HepG2 (cell line): Measurements from ENCODE around the gene NFATC3. TPM values are rescaled to one million over a fixed set of nuclear protein-coding genes. Genes with fewer than 3 reads are reported as not detected.

Source experiments
- AKNA ChIP-seq: sonication (generic); formaldehyde crosslinking; IDR thresholded peaks from 2 replicates; pipeline ENCODE4 v1.4.0; 2020; ENCODE audit warnings: missing genetic modification reagents, borderline replicate concordance
- ASH2L ChIP-seq: fragments of 300-600, 200-600 bp; sonication (generic); IDR thresholded peaks from 2 replicates; pipeline ENCODE4 v1.7.0; 2017; ENCODE audit warnings: low read depth, mild to moderate bottlenecking, moderate library complexity, mixed read lengths, low read length; ENCODE audit not compliant: insufficient read length
- ATRX ChIP-seq: sonication (generic); formaldehyde crosslinking; IDR thresholded peaks from 2 replicates; pipeline ENCODE4 v1.4.0; 2020; ENCODE audit warnings: missing genetic modification reagents, borderline replicate concordance
- GTF2F1 ChIP-seq: fragments of 150-350 bp; IDR thresholded peaks from 2 replicates; pipeline ENCODE4 v1.6.1; 2014; ENCODE audit warnings: low read length
- NAIF1 ChIP-seq: sonication (generic); formaldehyde crosslinking; IDR thresholded peaks from 2 replicates; pipeline ENCODE4 v1.5.0; 2020; ENCODE audit warnings: mild to moderate bottlenecking, missing genetic modification reagents, borderline replicate concordance
- PAWR ChIP-seq: sonication (generic); formaldehyde crosslinking; IDR thresholded peaks from 2 replicates; pipeline ENCODE4 v1.4.0; 2020; ENCODE audit warnings: missing genetic modification reagents, mild to moderate bottlenecking, borderline replicate concordance
- RELA ChIP-seq: sonication (generic); formaldehyde crosslinking; IDR thresholded peaks from 2 replicates; pipeline ENCODE4 v1.4.0; 2020; ENCODE audit warnings: missing genetic modification reagents
- ZBED4 ChIP-seq: sonication (generic); formaldehyde crosslinking; IDR thresholded peaks from 2 replicates; pipeline ENCODE4 v1.4.0; 2020; ENCODE audit warnings: missing genetic modification reagents, borderline replicate concordance
- ZBTB4 ChIP-seq: sonication (generic); formaldehyde crosslinking; IDR thresholded peaks from 2 replicates; pipeline ENCODE4 v1.4.0; 2020; ENCODE audit warnings: missing genetic modification reagents, mild to moderate bottlenecking, borderline replicate concordance
- ZNF430 ChIP-seq: sonication (generic); formaldehyde crosslinking; IDR thresholded peaks from 2 replicates; pipeline ENCODE4 v1.9.0; 2021; ENCODE audit warnings: mild to moderate bottlenecking, missing genetic modification reagents
- polyA plus RNA-seq, 8 experiments: library from polyadenylated mRNA; depleted of rRNA in 3 of 8; stranded (reverse) in 7 of 8; unstranded in 1 of 8; fragments of >200 nt; fragmentation: Illumina TruSeq in 4 of 8; extraction: Trizol in 4 of 8; gene quantifications; 2 replicates each; pipeline versions ENCODE4 v1.2.1 to v1.2.3, GENCODE V29; 2011 to 2016; ENCODE audit warnings: low read depth in 4 of 8, missing spikeins in 1 of 8, mixed read lengths in 1 of 8; ENCODE audit not compliant: insufficient read depth in 1 of 8
- total RNA-seq, 5 experiments: library from RNA; depleted of rRNA; stranded (reverse); fragments of >200 nt; fragmentation: Illumina TruSeq; extraction: Trizol; gene quantifications; 2 replicates each; pipeline ENCODE4 v1.2.3, GENCODE V29; 2016; ENCODE audit warnings: low read depth in 1 of 5

The NFATC3 gene
- total and polyA plus RNA-seq, 2 of the 13 experiments (the other 11 are each of a cell fraction or from before 2014, with no cell fraction given) = 52.6 to 62.7 TPM

- TF ChIP-seq AKNA (CRISPR knock-in tag) (no peak), PAWR (no peak), ASH2L (peak; percentile 77), ZBED4 (CRISPR knock-in tag) (peak; percentile 55; the same call in 1 of the 2 replicates), ZBTB4 (CRISPR knock-in tag) (no peak), ZNF430 (CRISPR knock-in tag) (no peak; the same call in 1 of the 2 replicates), RELA (CRISPR knock-in tag) (no peak), NAIF1 (CRISPR knock-in tag) (no peak), ATRX (no peak), GTF2F1 (no peak)
Measured at GRCh38 chr16:68113059-68113761, 28.0 kb downstream of the NFATC3 start (continued).
